H9 (cell line): ENCODE measurements around the gene FMN1. TPM values are rescaled to one million over a fixed set of nuclear protein-coding genes. Genes with fewer than 3 reads are reported as not detected.

Experiments
- DNase-seq: peaks from one replicate; pipeline ENCODE4 v3.0.0-alpha.2; 2017
- H2AFZ ChIP-seq: one replicate; pipeline ENCODE4 v1.6.1; 2013; ENCODE audit warnings: mild to moderate bottlenecking, low read length, control low read depth, moderate library complexity
- H2AK5ac ChIP-seq: 2 replicates; pipeline ENCODE4 v1.6.1; 2013; ENCODE audit warnings: low read length, control low read depth, mixed read lengths; ENCODE audit not compliant: insufficient read length
- H2BK120ac ChIP-seq: one replicate; pipeline ENCODE4 v1.6.1; 2013; ENCODE audit warnings: low read depth, mild to moderate bottlenecking, low read length, control low read depth, inconsistent platforms; ENCODE audit not compliant: poor library complexity, severe bottlenecking
- H2BK12ac ChIP-seq: 2 replicates; pipeline ENCODE4 v1.6.1; 2013; ENCODE audit warnings: low read length, control low read depth, mixed read lengths, low read depth; ENCODE audit not compliant: insufficient read length
- H2BK15ac ChIP-seq: 2 replicates; pipeline ENCODE4 v1.6.1; 2013; ENCODE audit warnings: low read depth, low read length, control low read depth
- H2BK20ac ChIP-seq: one replicate; pipeline ENCODE4 v1.6.1; 2013; ENCODE audit warnings: low read depth, mild to moderate bottlenecking, low read length, control low read depth, inconsistent platforms; ENCODE audit not compliant: poor library complexity, severe bottlenecking
- H2BK5ac ChIP-seq: 2 replicates; pipeline ENCODE4 v1.6.1; 2013; ENCODE audit warnings: low read length, control low read depth, mixed read lengths; ENCODE audit not compliant: insufficient read length
- H3K14ac ChIP-seq: 2 replicates; pipeline ENCODE4 v1.6.1; 2013; ENCODE audit warnings: low read length, control low read depth; ENCODE audit not compliant: insufficient read depth
- H3K18ac ChIP-seq: 2 replicates; pipeline ENCODE4 v1.6.1; 2013; ENCODE audit warnings: low read depth, mild to moderate bottlenecking, mixed read lengths, low read length, control low read depth; ENCODE audit not compliant: insufficient read length
- H3K23ac ChIP-seq: 2 replicates; pipeline ENCODE4 v1.6.1; 2013; ENCODE audit warnings: low read length, control low read depth, mixed read lengths, low read depth; ENCODE audit not compliant: insufficient read length
- H3K23me2 ChIP-seq: 2 replicates; pipeline ENCODE4 v1.6.1; 2013; ENCODE audit warnings: low read depth, mild to moderate bottlenecking, mixed read lengths, low read length, control low read depth; ENCODE audit not compliant: insufficient read length, poor library complexity, severe bottlenecking
- H3K27ac ChIP-seq: 2 replicates; pipeline ENCODE4 v1.5.1; 2013; ENCODE audit warnings: low read length, control low read depth, mixed read lengths, low read depth; ENCODE audit not compliant: insufficient read length
- H3K27me3 ChIP-seq: 2 replicates; pipeline ENCODE4 v1.6.1; 2013; ENCODE audit warnings: low read length, control low read depth, inconsistent platforms; ENCODE audit not compliant: insufficient read depth
- H3K4ac ChIP-seq: 2 replicates; pipeline ENCODE4 v1.6.1; 2013; ENCODE audit warnings: low read depth, mild to moderate bottlenecking, control low read depth, inconsistent platforms, low read length, moderate library complexity
- H3K4me1 ChIP-seq: 2 replicates; pipeline ENCODE4 v1.6.1; 2013; ENCODE audit warnings: low read length, control low read depth, inconsistent platforms; ENCODE audit not compliant: insufficient read depth
- H3K4me2 ChIP-seq: 2 replicates; pipeline ENCODE4 v1.6.1; 2013; ENCODE audit warnings: low read length, control low read depth, mixed read lengths; ENCODE audit not compliant: insufficient read length, insufficient read depth
- H3K56ac ChIP-seq: 2 replicates; pipeline ENCODE4 v1.6.1; 2013; ENCODE audit warnings: low read depth, mild to moderate bottlenecking, mixed read lengths, low read length, control low read depth; ENCODE audit not compliant: insufficient read length
- H3K79me1 ChIP-seq: 2 replicates; pipeline ENCODE4 v1.6.1; 2013; ENCODE audit warnings: low read depth, mild to moderate bottlenecking, moderate library complexity, low read length, control low read depth, inconsistent platforms; ENCODE audit not compliant: insufficient read depth, poor library complexity, severe bottlenecking
- H3K79me2 ChIP-seq: 2 replicates; pipeline ENCODE4 v1.6.1; 2013; ENCODE audit warnings: low read length, control low read depth, inconsistent platforms; ENCODE audit not compliant: insufficient read depth
- H3K9ac ChIP-seq: 2 replicates; pipeline ENCODE4 v1.6.1; 2013; ENCODE audit warnings: low read length, control low read depth, mixed read lengths; ENCODE audit not compliant: insufficient read length; ENCODE audit errors: extremely low read depth
- H3K9me3 ChIP-seq: one replicate; pipeline ENCODE4 v1.6.1; 2013; ENCODE audit warnings: low read depth, low read length, inconsistent platforms; ENCODE audit not compliant: control insufficient read depth
- H3T11ph ChIP-seq: one replicate; pipeline ENCODE4 v1.6.1; 2013; ENCODE audit warnings: mild to moderate bottlenecking, low read length, control low read depth, inconsistent platforms
- H4K20me1 ChIP-seq: one replicate; pipeline ENCODE4 v1.6.1; 2013; ENCODE audit not compliant: control insufficient read depth, insufficient read length, insufficient read depth
- H4K5ac ChIP-seq: 2 replicates; pipeline ENCODE4 v1.6.1; 2013; ENCODE audit warnings: low read depth, mild to moderate bottlenecking, mixed read lengths, low read length, control low read depth; ENCODE audit not compliant: insufficient read length
- H4K8ac ChIP-seq: replicated peaks from 2 replicates; pipeline ENCODE4 v1.6.1; 2013; ENCODE audit warnings: low read length, control low read depth, mixed read lengths, low read depth; ENCODE audit not compliant: insufficient read length
- H4K91ac ChIP-seq: 2 replicates; pipeline ENCODE4 v1.6.1; 2013; ENCODE audit warnings: low read depth, mild to moderate bottlenecking, moderate library complexity, mixed read lengths, low read length, control low read depth; ENCODE audit not compliant: insufficient read length
- H3K27ac Mint-ChIP-seq, 3 experiments: 2 replicates in 2 of 3; 3 replicates in 1 of 3; pipeline ENCODE4 v1.8.0; 2020 to 2021; ENCODE audit warnings: mixed read lengths in 3 of 3, mild to moderate bottlenecking in 1 of 3, moderate library complexity in 1 of 3
- H3K27me3 Mint-ChIP-seq: 2 replicates; pipeline ENCODE4 v1.8.0; 2021; ENCODE audit warnings: low read depth, mild to moderate bottlenecking, moderate library complexity, mixed read lengths
- H3K36me3 Mint-ChIP-seq, 3 experiments: 2 replicates in 2 of 3; 3 replicates in 1 of 3; pipeline ENCODE4 v1.8.0; 2020 to 2021; ENCODE audit warnings: low read depth in 3 of 3, mixed read lengths in 3 of 3; ENCODE audit not compliant: insufficient read depth in 1 of 3
- H3K4me1 Mint-ChIP-seq, 2 experiments: 2 replicates each; pipeline ENCODE4 v1.8.0; 2020; ENCODE audit warnings: mixed read lengths in 2 of 2
- H3K4me3 Mint-ChIP-seq, 2 experiments: 2 replicates in 1 of 2; 3 replicates in 1 of 2; pipeline ENCODE4 v1.8.0; 2020 to 2021; ENCODE audit warnings: mild to moderate bottlenecking in 2 of 2, mixed read lengths in 2 of 2, moderate library complexity in 1 of 2
- H3K9me3 Mint-ChIP-seq, 2 experiments: 2 replicates in 1 of 2; 3 replicates in 1 of 2; pipeline ENCODE4 v1.8.0; 2020; ENCODE audit warnings: mild to moderate bottlenecking in 2 of 2, mixed read lengths in 2 of 2, moderate library complexity in 1 of 2
- CTCF ChIP-seq: fragments of 200-600 bp; sonication (generic); conservative IDR thresholded peaks from 3 replicates; pipeline ENCODE4 v1.8.0; 2021; ENCODE audit warnings: antibody characterized with exemption, mild to moderate bottlenecking
- whole genome bisulfite sequencing: extraction: QIAGEN DNeasy Blood & Tissue Kit; methylation state at CpG from one replicate; pipeline ENCODE4 v1.1.7; 2013; ENCODE audit warnings: missing lambda C conversion rate, low lambda C conversion rate, mixed read lengths; ENCODE audit not compliant: insufficient read length; ENCODE audit errors: extremely low coverage; 5-methylcytosine and 5-hydroxymethylcytosine counted together
- total RNA-seq: library from RNA; stranded (reverse); gene quantifications from 2 replicates; pipeline ENCODE4 v1.2.1, GENCODE V29; 2021

Gene FMN1
- total RNA-seq, 1 experiment from 2014 or later: 1.9 TPM

- Histone ChIP-seq H3K14ac (no peak overlapping the region), H3K9me3 (no peaks in the 10 kb centered on the region), H3K56ac (no peak overlapping the region), H3K18ac (no peak overlapping the region), H3T11ph (no peak overlapping the region), H3K27ac (no peak overlapping the region), H4K5ac (no peak overlapping the region), H4K91ac (no peak overlapping the region), H2AFZ (no peak overlapping the region), H4K20me1 (no peaks in the 10 kb centered on the region), H3K4ac (no peak overlapping the region), H2AK5ac (no peak overlapping the region), H3K79me1 (no peaks in the 10 kb centered on the region), H2BK20ac (no peak overlapping the region), H2BK120ac (no peak overlapping the region), H2BK5ac (no peak overlapping the region), H3K4me1 (no peaks in the 10 kb centered on the region; the same call in 1 of the 2 replicates), H3K23ac (no peak overlapping the region), H2BK12ac (no peak overlapping the region), H3K79me2 (no peaks in the 10 kb centered on the region), H3K27me3 (no peaks in the 10 kb centered on the region), H2BK15ac (no peak overlapping the region), H3K4me2 (no peak overlapping the region), H4K8ac (no peak overlapping the region), H3K9ac (no peak overlapping the region), H3K23me2 (no peaks in the 10 kb centered on the region)
- H3K9me3 Mint-ChIP-seq: no peaks in the 10 kb centered on the region
- WGBS: no CpG with 5 or more reads among the region's 14 CpGs
- peaks cover 14 to 18% of the 10 kb centered on the region in 2 experiments for H3K4me1 Mint-ChIP-seq
- no peaks in the 10 kb centered on the region for H3K36me3 Mint-ChIP-seq
- TF ChIP-seq CTCF: no peak
- no peaks in the 10 kb centered on the region for H3K27me3 Mint-ChIP-seq
- DNase-seq: no peak
- peak overlapping the region in 1 of 3 experiments; percentile 25; a peak in 1 of 7 replicates for H3K27ac Mint-ChIP-seq
- no peak overlapping the region for H3K4me3 Mint-ChIP-seq
Measured at GRCh38 chr15:33154351-33155166, 40.0 kb downstream of the FMN1 start.
